WTC11 (cell line): ENCODE measurements around the gene BHLHE23. TPM values are rescaled to one million over a fixed set of nuclear protein-coding genes. Genes with fewer than 3 reads are reported as not detected.

Source experiments
- ATAC-seq: fragments of 200-7000 bp; cut with Tn5 transposase; 2 replicates; pipeline ENCODE4 v1.10.0; 2021; ENCODE audit warnings: mild to moderate bottlenecking, moderate library complexity
- CTCF ChIA-PET: fragments of 300-600 bp; sonication (Branson Sonifier 250); formaldehyde crosslinking; loops from one replicate; lab custom pipeline; 2021; ENCODE audit warnings: antibody characterized with exemption; lab: Charles Lee
- POLR2A ChIA-PET: fragments of 350-600 bp; sonication (Branson Sonifier 250); formaldehyde crosslinking; loops from one replicate; lab custom pipeline; 2021; ENCODE audit warnings: antibody characterized with exemption; lab: Charles Lee
- DNase-seq: peaks from one replicate; pipeline ENCODE4 v3.0.0; 2021; ENCODE audit warnings: low spot score
- H3K27ac Mint-ChIP-seq: 2 replicates; pipeline ENCODE4 v1.8.0; 2021; ENCODE audit warnings: mixed read lengths
- H3K27me3 Mint-ChIP-seq: 2 replicates; pipeline ENCODE4 v1.8.0; 2021; ENCODE audit warnings: low read depth, mild to moderate bottlenecking, moderate library complexity, mixed read lengths
- H3K36me3 Mint-ChIP-seq: 2 replicates; pipeline ENCODE4 v1.8.0; 2021; ENCODE audit warnings: mixed read lengths
- H3K4me1 Mint-ChIP-seq: 2 replicates; pipeline ENCODE4 v1.8.0; 2022; ENCODE audit warnings: mixed read lengths
- H3K4me3 Mint-ChIP-seq: 2 replicates; pipeline ENCODE4 v1.8.0; 2021; ENCODE audit warnings: mild to moderate bottlenecking, moderate library complexity, mixed read lengths
- H3K9me3 Mint-ChIP-seq: 2 replicates; pipeline ENCODE4 v1.8.0; 2021; ENCODE audit warnings: mixed read lengths
- AR ChIP-seq: fragments of 250-450 bp; sonication (Bioruptor Pico); IDR thresholded peaks from 2 replicates; pipeline ENCODE4 v1.9.0; 2021; ENCODE audit warnings: mild to moderate bottlenecking
- CREM ChIP-seq: sonication (generic); formaldehyde crosslinking; IDR thresholded peaks from 2 replicates; pipeline ENCODE4 v1.8.1; 2022; ENCODE audit warnings: mild to moderate bottlenecking, missing genetic modification reagents, moderate library complexity
- E2F4 ChIP-seq: sonication (generic); formaldehyde crosslinking; IDR thresholded peaks from 2 replicates; pipeline ENCODE4 v1.8.1; 2022; ENCODE audit warnings: low read depth, mild to moderate bottlenecking, moderate library complexity, missing genetic modification reagents, borderline replicate concordance
- E2F5 ChIP-seq: sonication (generic); formaldehyde crosslinking; IDR thresholded peaks from 2 replicates; pipeline ENCODE4 v1.8.1; 2022; ENCODE audit warnings: mild to moderate bottlenecking, moderate library complexity, missing genetic modification reagents
- ERG ChIP-seq: fragments of 250-450 bp; sonication (Bioruptor Pico); IDR thresholded peaks from 2 replicates; pipeline ENCODE4 v1.8.0; 2021; ENCODE audit warnings: mild to moderate bottlenecking
- FOXK1 ChIP-seq: sonication (generic); formaldehyde crosslinking; IDR thresholded peaks from 2 replicates; pipeline ENCODE4 v1.8.0; 2022; ENCODE audit warnings: mild to moderate bottlenecking, moderate library complexity, missing genetic modification reagents
- FOXP1 ChIP-seq: sonication (generic); formaldehyde crosslinking; IDR thresholded peaks from 2 replicates; pipeline ENCODE4 v1.8.0; 2022; ENCODE audit warnings: missing genetic modification reagents, mild to moderate bottlenecking, moderate library complexity, borderline replicate concordance
- IRF2 ChIP-seq: sonication (generic); formaldehyde crosslinking; IDR thresholded peaks from 2 replicates; pipeline ENCODE4 v1.8.0; 2022; ENCODE audit warnings: low read depth, missing genetic modification reagents, borderline replicate concordance
- JAZF1 ChIP-seq: fragments of 250-450 bp; sonication (Bioruptor Pico); IDR thresholded peaks from 2 replicates; pipeline ENCODE4 v1.9.0; 2021; ENCODE audit warnings: moderate library complexity, mild to moderate bottlenecking, inconsistent platforms
- MAX ChIP-seq: sonication (generic); formaldehyde crosslinking; IDR thresholded peaks from 2 replicates; pipeline ENCODE4 v1.8.0; 2022; ENCODE audit warnings: mild to moderate bottlenecking, missing genetic modification reagents
- MXD4 ChIP-seq: fragments of 250-450 bp; sonication (Bioruptor Pico); IDR thresholded peaks from 2 replicates; pipeline ENCODE4 v1.8.0; 2021; ENCODE audit warnings: mild to moderate bottlenecking, moderate library complexity, borderline replicate concordance
- NR3C1 ChIP-seq: sonication (generic); formaldehyde crosslinking; conservative IDR thresholded peaks from 2 replicates; pipeline ENCODE4 v1.8.1; 2023; ENCODE audit warnings: low read depth, mild to moderate bottlenecking, missing genetic modification reagents
- SOX15 ChIP-seq: fragments of 250-450 bp; sonication (Bioruptor Pico); IDR thresholded peaks from 2 replicates; pipeline ENCODE4 v1.9.0; 2021; ENCODE audit warnings: mild to moderate bottlenecking
- SP1 ChIP-seq: sonication (generic); formaldehyde crosslinking; conservative IDR thresholded peaks from 2 replicates; pipeline ENCODE4 v1.8.1; 2022; ENCODE audit warnings: missing genetic modification reagents
- USF2 ChIP-seq: sonication (generic); formaldehyde crosslinking; IDR thresholded peaks from 2 replicates; pipeline ENCODE4 v1.8.1; 2023; ENCODE audit warnings: mild to moderate bottlenecking, missing genetic modification reagents, moderate library complexity
- ZBTB21 ChIP-seq: sonication (generic); formaldehyde crosslinking; IDR thresholded peaks from 2 replicates; pipeline ENCODE4 v1.8.1; 2023; ENCODE audit warnings: mild to moderate bottlenecking, missing genetic modification reagents, borderline replicate concordance
- ZBTB43 ChIP-seq: sonication (generic); formaldehyde crosslinking; IDR thresholded peaks from 2 replicates; pipeline ENCODE4 v1.8.1; 2023; ENCODE audit warnings: mild to moderate bottlenecking, missing genetic modification reagents
- ZNF671 ChIP-seq: fragments of 250-450 bp; sonication (Bioruptor Pico); IDR thresholded peaks from 2 replicates; pipeline ENCODE4 v1.8.0; 2021; ENCODE audit warnings: mild to moderate bottlenecking
- ZSCAN18 ChIP-seq: fragments of 250-450 bp; sonication (Bioruptor Pico); IDR thresholded peaks from 2 replicates; pipeline ENCODE4 v2.1.2; 2022; ENCODE audit warnings: mild to moderate bottlenecking, moderate library complexity
- total RNA-seq: library from RNA; stranded (reverse); gene quantifications from 3 replicates; pipeline ENCODE4 v1.2.3, GENCODE V29; 2021

Gene BHLHE23
- total RNA-seq, 1 experiment from 2014 or later = 1.3 TPM

GRCh38 chr20:63032861-63033793 lies 26.4 kb upstream of the BHLHE23 start (continued):
- TF ChIP-seq E2F5 (CRISPR knock-in tag) = peak; percentile 69; the same call in 1 of the 2 replicates
- TF ChIP-seq MAX (CRISPR knock-in tag) = peak; percentile 92
- peak; percentile 72; the same call in 1 of the 2 replicates for TF ChIP-seq ZBTB43 (CRISPR knock-in tag)
- TF ChIP-seq E2F4 (CRISPR knock-in tag) = no peak
- TF ChIP-seq FOXP1 (CRISPR knock-in tag) = peak; percentile 37; the same call in 1 of the 2 replicates
- TF ChIP-seq CREM (CRISPR knock-in tag) = peak; percentile 64; the same call in 1 of the 2 replicates
- TF ChIP-seq IRF2 (CRISPR knock-in tag) = no peak
- TF ChIP-seq SP1 (CRISPR knock-in tag) = peak; percentile 47; the same call in 1 of the 2 replicates
- TF ChIP-seq NR3C1 (CRISPR knock-in tag) = no peak
- TF ChIP-seq SOX15 (CRISPR knock-in tag) = no peak
- no peak for TF ChIP-seq ZSCAN18 (CRISPR knock-in tag)
- peak; percentile 50; the same call in 1 of the 2 replicates for TF ChIP-seq FOXK1 (CRISPR knock-in tag)
- TF ChIP-seq MXD4 (CRISPR knock-in tag) = no peak
- TF ChIP-seq USF2 = no peak

- Mint-ChIP-seq H3K9me3 (no peaks in the 10 kb centered on the region), H3K27ac (peak overlapping the region; percentile 91), H3K36me3 (no peaks in the 10 kb centered on the region), H3K4me3 (peak overlapping the region; percentile 49; the same call in 1 of the 2 replicates), H3K4me1 (peaks cover 49% of the 10 kb centered on the region), H3K27me3 (peaks cover 6% of the 10 kb centered on the region)
- POLR2A ChIA-PET = no interaction called here
- ATAC-seq (no peak), DNase-seq (peak; percentile 10)
- TF ChIP-seq IRF2 (CRISPR knock-in tag) = no peak
- TF ChIP-seq ZNF671 = no peak
- TF ChIP-seq AR (CRISPR knock-in tag) = no peak
- no peak for TF ChIP-seq JAZF1 (CRISPR knock-in tag)
- TF ChIP-seq ZBTB21 = no peak
- no peak for TF ChIP-seq ERG (CRISPR knock-in tag)
- CTCF ChIA-PET = interaction anchor here (0.8 to 2.5 kb wide), 11 partner anchors 17 to 277 kb away, joined by 3 to 15 read pairs (median 4); no protein-coding TSS in a partner anchor
Observed at GRCh38 chr20:63032026-63032800, 25.4 kb upstream of the BHLHE23 start.
